GM19193 (cell line): Measurements from ENCODE around the gene CCDC68.

ENCODE experiments used
- POLR2A ChIP-seq: IDR thresholded peaks from 4 replicates; pipeline ENCODE4 v1.6.1; 2011; ENCODE audit not compliant: insufficient read depth, insufficient read length; ENCODE audit errors: extremely low read depth

The CCDC68 gene

GRCh38 chr18:54968807-54969206 lies 9.5 kb upstream of the CCDC68 start:
- TF ChIP-seq POLR2A = no peak

GRCh38 chr18:54967786-54968185 lies 8.5 kb upstream of the CCDC68 start:
- no peak for TF ChIP-seq POLR2A

- TF ChIP-seq POLR2A = no peak
Observed at GRCh38 chr18:54964741-54965140, 5.5 kb upstream of the CCDC68 start.

GRCh38 chr18:54962919-54963645 lies 3.8 kb upstream of the CCDC68 start:
- TF ChIP-seq POLR2A = no peak

- no peak for TF ChIP-seq POLR2A
Observed at GRCh38 chr18:54961868-54962267, 2.6 kb upstream of the CCDC68 start.

- TF ChIP-seq POLR2A = no peak
Observed at GRCh38 chr18:54961016-54961423, 1.8 kb upstream of the CCDC68 start.

- TF ChIP-seq POLR2A = no peak
Observed at GRCh38 chr18:54960197-54960596, 936 bp upstream of the CCDC68 start.

GRCh38 chr18:54957996-54958395 lies 1.3 kb downstream of the CCDC68 start:
- no peak for TF ChIP-seq POLR2A

GRCh38 chr18:54957296-54957832 lies 1.9 kb downstream of the CCDC68 start:
- no peak for TF ChIP-seq POLR2A

GRCh38 chr18:54956506-54956905 lies 2.8 kb downstream of the CCDC68 start:
- no peak for TF ChIP-seq POLR2A

- TF ChIP-seq POLR2A = no peak
Observed at GRCh38 chr18:54952026-54952425, 7.2 kb downstream of the CCDC68 start.

GRCh38 chr18:54950221-54950620 lies 9.0 kb downstream of the CCDC68 start:
- no peak for TF ChIP-seq POLR2A

- no peak for TF ChIP-seq POLR2A
Observed at GRCh38 chr18:54949588-54949987, 9.7 kb downstream of the CCDC68 start.

- no peak for TF ChIP-seq POLR2A
Observed at GRCh38 chr18:54948350-54948837, 10.9 kb downstream of the CCDC68 start.

GRCh38 chr18:54947091-54947490 lies 12.2 kb downstream of the CCDC68 start:
- TF ChIP-seq POLR2A = no peak

GRCh38 chr18:54946149-54946581 lies 13.1 kb downstream of the CCDC68 start:
- TF ChIP-seq POLR2A = no peak
